DND-41 (cell line): ENCODE measurements around the gene RASA2.

ENCODE experiments used
- ATAC-seq: fragments of 200-7000 bp; cut with Tn5 transposase; 3 replicates; pipeline ENCODE4 v1.9.1; 2021; ENCODE audit warnings: low read depth; ENCODE audit not compliant: insufficient read depth
- DNase-seq: peaks from one replicate; pipeline ENCODE4 v3.0.0-alpha.2; 2020
- H2AFZ ChIP-seq: 2 replicates; pipeline ENCODE4 v1.6.0; 2012; ENCODE audit warnings: low read depth, low read length
- H3K27ac ChIP-seq: 2 replicates; pipeline ENCODE4 v1.5.1; 2012; ENCODE audit warnings: low read length, inconsistent platforms
- H3K27me3 ChIP-seq: fragments of 200-600 bp; sonication (generic); 2 replicates; pipeline ENCODE4 v1.6.0; 2012; ENCODE audit warnings: low read length, mild to moderate bottlenecking, inconsistent platforms; ENCODE audit not compliant: insufficient read depth, poor library complexity
- H3K36me3 ChIP-seq: 2 replicates; pipeline ENCODE4 v1.5.1; 2012; ENCODE audit warnings: low read length, inconsistent platforms; ENCODE audit not compliant: insufficient read depth
- H3K4me1 ChIP-seq: 2 replicates; pipeline ENCODE4 v1.5.1; 2012; ENCODE audit warnings: mild to moderate bottlenecking, low read length; ENCODE audit not compliant: insufficient read depth
- H3K4me2 ChIP-seq: 2 replicates; pipeline ENCODE4 v1.6.0; 2012; ENCODE audit warnings: mild to moderate bottlenecking, moderate library complexity, low read length, inconsistent platforms; ENCODE audit not compliant: insufficient read depth
- H3K4me3 ChIP-seq, 2 experiments: fragments of 200-600 bp in 1 of 2; shearing (Covaris generic) in 1 of 2; 2 replicates each; pipeline ENCODE4 v1.5.1; 2012 to 2016; ENCODE audit warnings: inconsistent platforms in 2 of 2, low read length in 2 of 2, mild to moderate bottlenecking in 2 of 2, low read depth in 1 of 2, moderate library complexity in 1 of 2
- H3K79me2 ChIP-seq: 2 replicates; pipeline ENCODE4 v1.6.0; 2012; ENCODE audit warnings: low read length, inconsistent platforms; ENCODE audit not compliant: insufficient read depth
- H3K9ac ChIP-seq: 2 replicates; pipeline ENCODE4 v1.6.0; 2012; ENCODE audit warnings: low read depth, mild to moderate bottlenecking, inconsistent platforms, low read length, moderate library complexity
- H3K9me3 ChIP-seq: 2 replicates; pipeline ENCODE4 v1.5.1; 2012; ENCODE audit warnings: low read length, moderate library complexity, mild to moderate bottlenecking, inconsistent platforms; ENCODE audit not compliant: insufficient read depth, severe bottlenecking
- H4K20me1 ChIP-seq: 2 replicates; pipeline ENCODE4 v1.6.0; 2012; ENCODE audit warnings: low read length; ENCODE audit not compliant: insufficient read depth
- EZH2 ChIP-seq: IDR thresholded peaks from 3 replicates; pipeline ENCODE4 v1.6.1; 2012; ENCODE audit warnings: borderline replicate concordance, low read depth, mild to moderate bottlenecking, moderate library complexity, low read length, inconsistent platforms; ENCODE audit not compliant: severe bottlenecking
- TF ChIP-seq, protein P1 (sequence below): IDR thresholded peaks from 2 replicates; pipeline ENCODE4 v1.5.1; 2012; ENCODE audit warnings: borderline replicate concordance, low read length, moderate library complexity, mild to moderate bottlenecking; ENCODE audit not compliant: poor library complexity, severe bottlenecking; ENCODE audit errors: extremely low read depth

RASA2 gene

DNA sequence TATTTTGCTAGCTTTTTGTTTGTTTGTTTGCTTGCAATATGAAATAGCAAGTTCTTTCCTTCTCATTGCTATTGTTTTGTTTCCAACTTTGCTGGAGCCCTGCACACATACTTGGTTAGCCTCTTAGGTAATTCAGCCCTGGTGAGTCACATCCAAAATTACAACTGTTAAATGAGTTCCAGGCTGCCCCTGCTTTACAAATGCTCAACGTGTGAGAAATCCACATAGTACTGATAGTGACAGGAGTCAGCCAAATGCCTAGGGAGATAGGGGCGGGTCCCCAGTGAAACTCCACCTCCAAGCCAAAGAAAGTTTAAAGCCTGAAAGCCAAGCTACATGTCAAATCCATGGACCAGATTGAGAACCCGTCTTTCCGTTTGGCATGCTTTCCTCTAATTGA lies 169.9 kb downstream of the RASA2 start:
- H3K27me3 ChIP-seq = no peaks in the 10 kb centered on the region
- H3K9me3 ChIP-seq = peaks cover 12% of the 10 kb centered on the region
- ATAC-seq (no peak), DNase-seq (no peak)
- H4K20me1 ChIP-seq = no peaks in the 10 kb centered on the region
- no peak overlapping the region for H3K4me3 ChIP-seq
- TF ChIP-seq, protein P1, sequence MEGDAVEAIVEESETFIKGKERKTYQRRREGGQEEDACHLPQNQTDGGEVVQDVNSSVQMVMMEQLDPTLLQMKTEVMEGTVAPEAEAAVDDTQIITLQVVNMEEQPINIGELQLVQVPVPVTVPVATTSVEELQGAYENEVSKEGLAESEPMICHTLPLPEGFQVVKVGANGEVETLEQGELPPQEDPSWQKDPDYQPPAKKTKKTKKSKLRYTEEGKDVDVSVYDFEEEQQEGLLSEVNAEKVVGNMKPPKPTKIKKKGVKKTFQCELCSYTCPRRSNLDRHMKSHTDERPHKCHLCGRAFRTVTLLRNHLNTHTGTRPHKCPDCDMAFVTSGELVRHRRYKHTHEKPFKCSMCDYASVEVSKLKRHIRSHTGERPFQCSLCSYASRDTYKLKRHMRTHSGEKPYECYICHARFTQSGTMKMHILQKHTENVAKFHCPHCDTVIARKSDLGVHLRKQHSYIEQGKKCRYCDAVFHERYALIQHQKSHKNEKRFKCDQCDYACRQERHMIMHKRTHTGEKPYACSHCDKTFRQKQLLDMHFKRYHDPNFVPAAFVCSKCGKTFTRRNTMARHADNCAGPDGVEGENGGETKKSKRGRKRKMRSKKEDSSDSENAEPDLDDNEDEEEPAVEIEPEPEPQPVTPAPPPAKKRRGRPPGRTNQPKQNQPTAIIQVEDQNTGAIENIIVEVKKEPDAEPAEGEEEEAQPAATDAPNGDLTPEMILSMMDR = no peak
- TF ChIP-seq EZH2 = no peak
- H3K36me3 ChIP-seq = no peaks in the 10 kb centered on the region
- no peak overlapping the region for H2AFZ ChIP-seq
- no peaks in the 10 kb centered on the region for H3K4me1 ChIP-seq
- no peaks in the 10 kb centered on the region for H3K79me2 ChIP-seq
- H3K27ac ChIP-seq = no peak overlapping the region
- no peak overlapping the region for H3K9ac ChIP-seq
- H3K4me2 ChIP-seq = no peak overlapping the region

DNA sequence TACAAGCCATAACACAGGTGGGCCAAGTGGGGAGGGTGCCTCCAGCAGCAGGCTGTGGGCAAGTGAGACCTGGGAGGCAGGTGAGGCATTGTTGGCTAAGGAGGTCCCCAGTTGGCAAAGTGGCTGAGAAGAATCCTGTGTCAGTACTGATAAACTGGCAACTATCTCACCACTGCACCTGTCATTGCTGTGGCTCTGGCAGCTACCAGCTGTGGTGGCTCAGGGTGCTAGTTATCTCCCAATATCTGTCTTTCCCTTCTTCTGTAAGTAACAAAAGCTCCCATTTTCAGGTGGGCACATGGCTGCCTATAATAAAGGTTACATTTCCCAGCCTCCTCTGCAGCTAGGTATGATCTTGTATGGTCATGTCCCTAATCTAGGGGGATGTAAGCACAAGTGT lies 170.7 kb downstream of the RASA2 start:
- ATAC-seq (no peak), DNase-seq (no peak)
- peaks cover 12% of the 10 kb centered on the region for H3K9me3 ChIP-seq
- H3K4me3 ChIP-seq = no peak overlapping the region
- no peak overlapping the region for H2AFZ ChIP-seq
- no peaks in the 10 kb centered on the region for H4K20me1 ChIP-seq
- H3K4me1 ChIP-seq = no peaks in the 10 kb centered on the region
- no peak overlapping the region for H3K9ac ChIP-seq
- no peaks in the 10 kb centered on the region for H3K36me3 ChIP-seq
- no peak overlapping the region for H3K27ac ChIP-seq
- H3K4me2 ChIP-seq = no peak overlapping the region
- TF ChIP-seq, protein P1 = no peak
- no peak for TF ChIP-seq EZH2
- no peaks in the 10 kb centered on the region for H3K27me3 ChIP-seq
- no peaks in the 10 kb centered on the region for H3K79me2 ChIP-seq

GRCh38 chr3:141659821-141660613 lies 173.2 kb downstream of the RASA2 start:
- H3K36me3 ChIP-seq = no peaks in the 10 kb centered on the region
- H3K27ac ChIP-seq = no peak overlapping the region
- ATAC-seq = no peak
- DNase-seq = no peak
- no peak for TF ChIP-seq EZH2
- TF ChIP-seq, protein P1 = no peak
- no peak overlapping the region for H3K4me2 ChIP-seq
- no peak overlapping the region for H2AFZ ChIP-seq
- no peaks in the 10 kb centered on the region for H4K20me1 ChIP-seq
- H3K9me3 ChIP-seq = peaks cover 12% of the 10 kb centered on the region
- H3K4me1 ChIP-seq = no peaks in the 10 kb centered on the region
- H3K79me2 ChIP-seq = no peaks in the 10 kb centered on the region
- no peak overlapping the region for H3K9ac ChIP-seq
- H3K27me3 ChIP-seq = no peaks in the 10 kb centered on the region
- no peak overlapping the region for H3K4me3 ChIP-seq
